Ectodermal cell (in vitro differentiated cells): ENCODE data around the gene GTPBP1.

ENCODE experiments used
- H3K27ac ChIP-seq: 2 replicates; pipeline ENCODE4 v1.7.0; 2013; ENCODE audit warnings: mild to moderate bottlenecking, low read depth, low read length; ENCODE audit not compliant: insufficient read depth, poor library complexity, severe bottlenecking
- H3K27me3 ChIP-seq: 2 replicates; pipeline ENCODE4 v1.7.0; 2013; ENCODE audit warnings: mild to moderate bottlenecking, low read length; ENCODE audit not compliant: insufficient read depth, control insufficient read depth, poor library complexity, severe bottlenecking
- H3K36me3 ChIP-seq: one replicate; pipeline ENCODE4 v1.7.0; 2013; ENCODE audit warnings: low read length; ENCODE audit not compliant: control insufficient read depth, insufficient read depth
- H3K4me1 ChIP-seq: one replicate; pipeline ENCODE4 v1.7.0; 2013; ENCODE audit warnings: low read length; ENCODE audit not compliant: control insufficient read depth, insufficient read depth
- H3K4me3 ChIP-seq: 2 replicates; pipeline ENCODE4 v1.7.0; 2013; ENCODE audit warnings: low read depth, low read length, control low read depth; ENCODE audit not compliant: insufficient read depth
- H3K9me3 ChIP-seq: 2 replicates; pipeline ENCODE4 v1.7.0; 2013; ENCODE audit warnings: mild to moderate bottlenecking, low read length, moderate library complexity; ENCODE audit not compliant: control insufficient read depth
- WGBS, 2 experiments: methylation state at CpG; one replicate each; pipeline ENCODE4 v1.1.7; 2013; ENCODE audit warnings: missing lambda C conversion rate in 2 of 2; 5-methylcytosine and 5-hydroxymethylcytosine counted together

GTPBP1 gene

DNA sequence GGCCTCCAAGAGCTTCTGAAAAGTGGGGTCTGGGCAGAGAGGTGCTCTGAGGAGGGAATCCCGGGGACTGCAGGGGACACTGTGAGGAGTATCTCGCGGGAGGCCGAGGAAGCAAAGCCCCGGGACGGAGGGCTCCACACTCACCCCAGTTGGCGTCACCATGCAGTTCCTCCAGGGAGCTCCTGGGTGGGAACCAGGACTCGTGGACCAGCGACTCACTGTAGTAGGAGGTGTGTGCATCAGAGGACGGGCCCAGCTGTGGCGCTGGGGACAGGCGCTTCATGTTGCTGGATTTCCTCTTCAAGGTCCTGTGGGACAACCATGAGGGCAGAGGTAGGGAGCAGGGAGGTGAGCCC lies 45.3 kb downstream of the GTPBP1 start:
- Histone ChIP-seq H3K27me3 (no peaks in the 10 kb centered on the region), H3K27ac (no peak overlapping the region), H3K36me3 (no peaks in the 10 kb centered on the region), H3K4me3 (no peak overlapping the region), H3K4me1 (peaks cover 9% of the 10 kb centered on the region), H3K9me3 (no peaks in the 10 kb centered on the region)
- 94% methylated on average over 12 of the region's 12 CpGs for WGBS, 2 experiments

DNA sequence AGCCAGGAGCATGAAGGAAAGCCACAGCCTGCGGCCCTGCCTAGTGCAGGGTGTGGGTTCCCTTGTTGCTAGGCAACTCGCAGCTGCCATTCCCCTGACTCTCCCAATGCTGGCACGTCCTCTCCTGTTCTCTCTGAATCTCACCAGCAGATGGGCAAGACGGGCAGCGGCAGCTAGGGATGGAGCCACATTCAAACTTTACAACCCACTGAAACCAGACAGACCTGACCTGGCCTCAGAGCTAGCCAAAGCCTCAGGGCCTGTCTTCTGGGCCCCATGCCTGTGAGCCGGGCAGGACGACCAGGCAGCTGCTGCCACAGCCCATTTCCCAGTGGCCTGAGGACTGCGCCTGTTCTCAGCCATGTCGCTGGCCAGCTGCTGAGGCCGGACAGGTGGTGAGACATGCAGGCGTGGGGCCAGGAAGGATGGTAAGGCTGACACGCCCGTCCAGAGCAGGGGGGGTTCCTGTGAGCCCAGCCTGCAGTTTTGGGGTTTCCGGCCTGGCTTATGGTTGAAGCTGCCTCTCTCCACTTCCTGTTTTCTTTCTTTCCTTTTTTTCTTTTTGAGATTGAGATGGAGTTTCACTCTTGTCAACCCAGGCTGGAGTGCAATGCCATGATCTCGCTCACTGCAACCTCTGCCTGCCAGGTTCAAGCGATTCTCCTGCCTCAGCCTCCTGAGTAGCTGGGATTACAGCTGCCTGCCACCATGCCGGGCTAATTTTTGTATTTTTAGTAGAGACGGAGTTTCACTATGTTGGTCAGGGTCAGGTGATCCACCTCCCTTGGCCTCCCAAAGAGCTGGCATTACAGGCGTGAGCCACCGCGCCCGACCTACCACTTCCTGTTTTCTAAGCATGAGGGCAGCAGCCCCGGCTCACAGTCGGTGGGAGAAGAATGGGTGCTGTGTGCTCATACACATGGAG lies 45.9 kb downstream of the GTPBP1 start:
- Histone ChIP-seq H3K36me3 (no peaks in the 10 kb centered on the region), H3K4me3 (no peak overlapping the region), H3K27ac (no peak overlapping the region), H3K4me1 (peaks cover 9% of the 10 kb centered on the region), H3K9me3 (no peaks in the 10 kb centered on the region), H3K27me3 (peaks cover 6% of the 10 kb centered on the region)
- 90 to 92% methylated on average over 24 of the region's 24 CpGs for WGBS, 2 experiments

DNA sequence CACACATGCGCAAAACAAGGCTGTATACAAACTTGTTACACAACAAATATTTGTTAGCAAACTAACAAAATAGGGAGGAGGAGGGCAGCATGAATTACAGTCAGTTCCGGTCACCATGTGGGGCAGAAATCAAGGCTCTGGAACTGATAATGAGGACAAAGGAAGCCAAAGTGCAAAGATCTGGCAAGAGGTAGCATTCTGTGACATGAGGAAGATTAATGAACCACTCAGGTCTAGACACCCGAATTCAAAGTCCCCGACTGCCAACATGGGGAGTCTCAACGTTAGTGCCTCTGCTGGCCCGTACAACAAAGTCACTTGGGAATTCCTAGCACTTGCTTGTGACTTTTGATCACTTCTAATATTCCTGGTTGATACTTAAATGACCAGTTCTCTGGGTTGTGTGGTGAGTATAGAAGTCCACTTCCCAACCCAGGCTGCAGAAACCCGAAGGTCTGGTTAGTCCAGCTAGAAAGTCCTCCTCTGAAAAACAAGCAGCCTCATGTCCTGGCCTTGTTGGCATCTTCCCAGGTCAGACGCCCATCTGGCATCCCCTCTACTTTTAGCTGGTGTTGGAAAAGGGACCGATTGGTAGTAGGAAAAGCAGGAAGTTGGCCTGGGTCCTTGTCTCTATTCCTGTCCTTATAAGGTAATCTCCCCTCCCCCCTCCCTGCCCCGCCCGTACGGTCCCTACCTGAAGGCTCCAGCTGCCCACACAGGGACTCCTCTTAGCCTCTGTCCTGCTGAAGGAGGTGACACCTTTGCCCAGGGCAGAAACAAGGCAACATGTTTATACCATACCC lies 48.4 kb downstream of the GTPBP1 start:
- 48 to 50% methylated on average over 12 of the region's 12 CpGs for WGBS, 2 experiments
- no peaks in the 10 kb centered on the region for H3K9me3 ChIP-seq
- H3K27me3 ChIP-seq, result peaks cover 14% of the 10 kb centered on the region
- no peaks in the 10 kb centered on the region for H3K36me3 ChIP-seq
- no peak overlapping the region for H3K27ac ChIP-seq
- H3K4me1 ChIP-seq, result peaks cover 14% of the 10 kb centered on the region
- peak overlapping the region; percentile 19 for H3K4me3 ChIP-seq

DNA sequence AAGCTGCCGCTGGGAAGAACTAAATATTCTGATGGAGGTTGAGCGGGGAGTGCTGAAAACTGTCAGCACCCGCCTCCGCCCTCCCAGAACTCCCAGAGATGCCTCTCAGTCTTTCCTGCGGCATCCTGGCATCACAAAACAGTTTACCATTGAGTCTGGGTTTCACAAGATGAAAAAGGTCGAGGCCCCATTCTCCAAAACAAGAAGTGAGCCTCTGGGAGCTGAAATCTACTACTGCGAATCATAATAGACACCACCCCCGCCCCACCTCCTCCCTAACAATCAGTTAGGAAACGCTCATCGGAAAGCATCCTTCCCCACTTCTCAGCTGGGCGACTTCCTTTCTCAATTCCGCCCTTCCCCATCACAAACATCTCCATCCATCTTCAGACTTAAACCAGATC lies 49.0 kb downstream of the GTPBP1 start:
- peak overlapping the region; percentile 79 for H3K27ac ChIP-seq
- peaks cover 14% of the 10 kb centered on the region for H3K4me1 ChIP-seq
- peak overlapping the region; percentile 61 for H3K4me3 ChIP-seq
- H3K36me3 ChIP-seq, result no peaks in the 10 kb centered on the region
- WGBS, 2 experiments, result 3 to 4% methylated on average over 12 of the region's 12 CpGs
- peaks cover 14% of the 10 kb centered on the region for H3K27me3 ChIP-seq
- no peaks in the 10 kb centered on the region for H3K9me3 ChIP-seq

DNA sequence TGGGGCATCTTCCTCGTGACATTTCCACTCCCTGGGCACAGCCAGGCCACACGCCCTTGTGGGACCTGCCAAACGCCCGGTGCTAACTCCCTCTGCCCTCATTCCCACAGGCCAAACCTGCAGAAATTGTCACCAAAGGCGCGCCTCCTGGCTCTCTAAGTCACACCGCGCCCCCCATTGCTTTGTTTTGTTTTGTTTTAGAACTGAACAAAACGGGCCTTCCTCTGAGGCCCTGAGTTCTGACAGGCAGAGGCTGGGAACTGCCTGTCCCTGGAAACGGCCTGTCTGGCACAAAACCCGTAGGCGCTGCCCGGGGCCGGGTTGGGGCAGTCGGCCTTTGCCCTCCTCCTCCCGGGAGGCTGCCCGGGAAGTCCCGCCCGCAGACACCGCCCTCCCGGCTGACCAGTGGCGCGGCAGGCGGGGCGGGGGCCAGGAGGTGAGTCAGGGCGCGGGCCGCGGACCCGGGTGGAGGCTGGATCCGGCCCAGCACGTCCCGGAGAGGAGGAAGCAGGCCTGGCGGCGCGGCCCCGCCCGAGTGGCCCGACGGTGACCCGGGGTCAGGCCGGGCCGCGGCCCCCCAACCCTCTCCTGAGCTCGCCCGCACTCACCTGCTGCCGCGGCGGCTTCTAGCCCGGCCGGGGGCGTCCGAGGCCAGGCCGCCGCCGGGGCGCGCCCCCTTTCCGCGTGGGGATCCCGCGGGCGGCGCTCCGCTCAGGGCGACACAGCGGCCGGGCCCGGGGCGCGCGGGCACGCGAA lies 49.6 kb downstream of the GTPBP1 start:
- Histone ChIP-seq H3K9me3 (no peaks in the 10 kb centered on the region), H3K27me3 (peaks cover 14% of the 10 kb centered on the region), H3K4me3 (peak overlapping the region; percentile 61), H3K36me3 (no peaks in the 10 kb centered on the region), H3K4me1 (peaks cover 15% of the 10 kb centered on the region), H3K27ac (peak overlapping the region; percentile 79)
- WGBS, 2 experiments, result 1% methylated on average over 74 of the region's 74 CpGs

DNA sequence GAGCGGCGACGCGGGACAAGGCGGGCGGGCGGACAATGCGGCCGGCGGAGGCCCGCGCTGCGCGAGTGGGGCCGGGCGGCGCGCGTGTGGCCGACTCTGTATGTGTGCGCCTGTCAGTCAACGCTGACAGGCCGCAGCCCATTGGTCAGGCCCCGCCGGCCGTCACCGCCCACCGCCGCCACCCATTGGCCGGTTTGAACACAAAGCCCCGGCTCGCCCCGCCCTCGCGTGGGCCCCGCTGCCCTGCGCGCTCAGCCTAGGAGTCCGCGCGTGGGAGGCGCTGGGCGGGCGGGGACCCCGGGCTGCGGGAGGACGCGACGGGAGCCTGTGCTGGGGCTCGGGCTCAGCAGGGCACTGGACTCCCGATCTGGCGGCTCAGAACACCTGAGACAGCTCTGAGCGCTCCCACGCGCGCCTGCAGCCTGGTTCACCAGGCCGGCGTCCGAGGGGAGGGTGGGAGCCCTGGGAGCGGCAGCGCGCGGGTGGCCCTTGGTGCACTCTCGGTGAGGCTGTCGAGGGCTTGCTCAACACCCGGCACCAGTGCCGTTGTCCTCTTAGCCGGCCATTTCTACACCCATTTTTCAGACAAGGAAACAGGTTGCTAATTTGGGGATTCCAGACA lies 50.3 kb downstream of the GTPBP1 start, which contains the start of gene SUN2:
SUN2 (minus strand) TSS at position 88 of the 622 bp plus-strand sequence. CDS start 3,370 bp downstream, outside the sequence.
- Histone ChIP-seq H3K36me3 (no peaks in the 10 kb centered on the region), H3K9me3 (no peaks in the 10 kb centered on the region), H3K27ac (peak within 1 kb of the TSS; percentile 79), H3K27me3 (peaks cover 14% of the 10 kb centered on the region), H3K4me3 (peak within 1 kb of the TSS; percentile 61), H3K4me1 (peaks cover 21% of the 10 kb centered on the region)
- WGBS, 2 experiments, result 3% methylated on average over 68 of the region's 68 CpGs

DNA sequence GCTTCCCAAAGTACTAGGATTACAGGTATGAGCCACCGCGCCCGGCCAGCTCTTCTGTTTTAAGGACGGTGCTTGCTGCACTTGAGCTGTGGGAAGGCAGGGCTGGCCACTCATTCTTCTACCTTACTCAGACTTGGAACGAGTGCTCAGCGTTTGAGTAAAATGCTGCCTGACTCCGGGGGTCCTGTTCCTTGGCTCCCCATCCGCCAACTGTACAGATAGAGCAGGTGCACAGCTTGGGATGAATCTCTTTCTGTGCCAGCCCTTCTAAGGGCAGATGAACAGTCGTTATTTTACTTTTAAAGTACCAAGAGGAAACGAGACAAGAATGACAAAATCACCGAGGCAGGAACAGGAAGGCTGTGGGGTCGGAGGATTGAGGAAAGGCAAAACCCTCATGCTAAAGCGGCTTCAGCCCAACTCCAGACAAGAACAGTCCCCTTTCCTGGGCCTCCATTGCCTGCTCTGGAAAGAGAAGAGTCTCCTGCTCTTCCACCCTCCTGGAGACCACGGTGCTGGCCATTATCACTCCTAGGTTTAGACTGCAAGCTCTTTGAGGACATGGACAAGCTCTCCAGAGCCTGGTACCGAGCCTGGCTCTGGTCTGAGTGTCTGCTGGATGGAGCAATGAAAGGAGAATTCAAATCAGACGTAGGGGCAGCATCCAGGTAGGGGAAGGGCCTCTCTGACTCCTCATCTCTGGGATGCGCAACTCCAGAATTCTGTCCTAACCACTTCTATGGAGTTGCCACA lies 51.1 kb downstream of the GTPBP1 start:
- peaks cover 21% of the 10 kb centered on the region for H3K4me1 ChIP-seq
- H3K27ac ChIP-seq, result no peak overlapping the region
- H3K27me3 ChIP-seq, result peaks cover 14% of the 10 kb centered on the region
- peak overlapping the region; percentile 61 for H3K4me3 ChIP-seq
- H3K9me3 ChIP-seq, result no peaks in the 10 kb centered on the region
- WGBS, 2 experiments, result 80 to 84% methylated on average over 17 of the region's 17 CpGs
- H3K36me3 ChIP-seq, result no peaks in the 10 kb centered on the region

DNA sequence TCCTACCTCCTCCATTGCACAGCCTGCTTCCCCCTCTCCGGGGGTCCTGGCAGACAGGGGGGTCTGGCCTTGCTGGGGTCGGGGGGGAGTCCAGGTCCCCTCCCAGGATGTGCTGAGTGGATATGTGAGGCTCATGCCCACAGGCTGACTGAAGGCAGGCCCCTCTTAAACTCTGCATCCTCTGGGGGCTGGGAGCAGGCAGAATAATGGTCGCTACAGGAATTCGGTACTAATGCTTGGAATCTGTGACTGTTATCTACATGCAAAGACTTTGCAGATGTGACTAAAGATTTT lies 51.7 kb downstream of the GTPBP1 start:
- H3K4me3 ChIP-seq, result no peak overlapping the region
- H3K27me3 ChIP-seq, result peaks cover 14% of the 10 kb centered on the region
- H3K36me3 ChIP-seq, result no peaks in the 10 kb centered on the region
- 84 to 88% methylated on average over 4 of the region's 4 CpGs for WGBS, 2 experiments
- no peaks in the 10 kb centered on the region for H3K9me3 ChIP-seq
- H3K27ac ChIP-seq, result no peak overlapping the region
- H3K4me1 ChIP-seq, result peaks cover 21% of the 10 kb centered on the region

DNA sequence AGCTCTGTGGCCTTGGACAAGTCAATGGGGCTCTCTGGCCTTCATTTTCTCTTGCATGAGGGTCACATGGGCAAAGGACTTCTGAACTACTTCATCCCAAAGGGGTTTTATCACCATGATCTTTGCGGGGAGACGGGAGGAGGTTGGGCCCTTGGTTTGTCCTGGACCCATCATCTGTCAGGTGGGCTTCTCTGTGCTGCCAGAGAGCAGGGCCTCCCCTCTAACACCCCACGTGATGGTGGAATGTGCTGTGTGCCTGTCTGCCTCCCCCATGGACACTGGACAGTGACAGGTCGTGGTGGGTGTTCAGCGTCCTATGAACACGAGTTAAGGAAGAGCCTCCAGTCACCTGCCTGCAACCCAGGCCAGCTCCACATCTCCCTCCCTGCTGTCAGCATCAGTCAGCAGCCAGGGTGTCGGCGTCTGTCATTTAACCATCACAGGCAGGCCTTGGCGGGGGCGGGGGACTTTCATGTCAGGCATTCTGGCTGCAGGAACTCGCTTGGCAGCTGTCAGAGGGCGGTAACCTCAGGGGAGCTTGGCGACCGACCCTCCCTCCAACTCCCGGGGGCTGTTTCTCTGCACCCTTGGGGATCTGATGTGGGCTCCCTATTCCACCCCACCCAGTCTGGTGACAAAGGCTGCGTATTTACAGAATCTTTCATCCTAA lies 52.7 kb downstream of the GTPBP1 start:
- peaks cover 21% of the 10 kb centered on the region for H3K4me1 ChIP-seq
- WGBS, 2 experiments, result 72 to 74% methylated on average over 16 of the region's 16 CpGs
- peaks cover 14% of the 10 kb centered on the region for H3K27me3 ChIP-seq
- H3K9me3 ChIP-seq, result no peaks in the 10 kb centered on the region
- no peak overlapping the region for H3K27ac ChIP-seq
- no peak overlapping the region for H3K4me3 ChIP-seq
- H3K36me3 ChIP-seq, result no peaks in the 10 kb centered on the region
